ENCODE data around the gene FGF22.

GRCh38 chr19:651114-651818 is 11.6 kb downstream of the FGF22 start:
- TF ChIP-seq POLR2A (IDR thresholded peaks at IDR 0.05; ENCODE audit: control extremely low read depth in 1 of 2, low read depth in 2 of 2, low read length in 2 of 2) (no peak), BCL11A (IDR thresholded peaks at IDR 0.05; ENCODE audit: low read depth in 2 of 2, low read length in 2 of 2) (no peak), TAF1 (IDR thresholded peaks at IDR 0.05; ENCODE audit: low read depth, low read length) (no peak), ATF2 (IDR thresholded peaks at IDR 0.05; ENCODE audit: low read length) (no peak), CTCF (IDR thresholded peaks at IDR 0.05; ENCODE audit: control extremely low read depth in 1 of 3, insufficient read depth in 1 of 3, low read depth in 1 of 3, low read length in 3 of 3) (no peak), FOSL1 (IDR thresholded peaks at IDR 0.05; ENCODE audit: insufficient read depth, low read depth, low read length) (no peak), MAX (IDR thresholded peaks at IDR 0.05) (no peak), BRCA1 (IDR thresholded peaks at IDR 0.05; ENCODE audit: low read depth, low read length) (no peak), ASH2L (IDR thresholded peaks at IDR 0.05; ENCODE audit: low read length) (no peak), EZH2 (IDR thresholded peaks at IDR 0.05; ENCODE audit: low read depth, low read length, severe bottlenecking) (no peak), RAD21 (IDR thresholded peaks at IDR 0.05 in 1 of 2, conservative IDR thresholded peaks at IDR 0.05 in 1 of 2; ENCODE audit: low read depth in 2 of 2, low read length in 2 of 2) (no peak), GTF2F1 (IDR thresholded peaks at IDR 0.05; ENCODE audit: borderline replicate concordance, low read depth, low read length) (no peak), JUN (IDR thresholded peaks at IDR 0.05; ENCODE audit: low read depth, low read length) (no peak)
